ENCODE measurements around the gene INPP5A.
"Not testable (repeated sequence)": the region's sequence is repeated elsewhere in the genome, so short reads cannot be mapped to it uniquely, and the experiment has no call there.

Gene INPP5A

GRCh38 chr10:132584081-132584480, 46.5 kb downstream of the INPP5A start:
- no peak for DNase-seq

GRCh38 chr10:132585732-132586722, 48.4 kb downstream of the INPP5A start:
- no peak for DNase-seq

- no peak for DNase-seq
These were observed 49.2 kb downstream of the INPP5A start for GRCh38 chr10:132586739-132587138.

GRCh38 chr10:132587175-132587574, 49.6 kb downstream of the INPP5A start:
- no peak for DNase-seq

- peak; percentile 43 to 52 for DNase-seq
These were observed 50.9 kb downstream of the INPP5A start for GRCh38 chr10:132588301-132589013.

- no peak for DNase-seq
These were observed 51.4 kb downstream of the INPP5A start for GRCh38 chr10:132589015-132589414.

GRCh38 chr10:132589681-132590080, 52.1 kb downstream of the INPP5A start:
- no peak for DNase-seq

GRCh38 chr10:132590094-132590751, 52.6 kb downstream of the INPP5A start:
- DNase-seq: no peak

- DNase-seq: no peak
These were observed 53.1 kb downstream of the INPP5A start for GRCh38 chr10:132590752-132591121.

- DNase-seq: no peak
These were observed 53.8 kb downstream of the INPP5A start for GRCh38 chr10:132591166-132591971.

- DNase-seq: no peak
These were observed 55.3 kb downstream of the INPP5A start for GRCh38 chr10:132592790-132593383.

GRCh38 chr10:132593389-132593788, 55.8 kb downstream of the INPP5A start:
- no peak for DNase-seq

- DNase-seq: no peak
These were observed 56.6 kb downstream of the INPP5A start for GRCh38 chr10:132593900-132594876.

GRCh38 chr10:132595021-132595420, 57.4 kb downstream of the INPP5A start:
- DNase-seq: no peak

GRCh38 chr10:132595854-132596253, 58.3 kb downstream of the INPP5A start:
- no peak for DNase-seq

- no peak for DNase-seq
These were observed 59.2 kb downstream of the INPP5A start for GRCh38 chr10:132596742-132597279.

GRCh38 chr10:132597654-132598053, 60.1 kb downstream of the INPP5A start:
- no peak for DNase-seq

- DNase-seq: not testable (repeated sequence)
These were observed 61.5 kb downstream of the INPP5A start for GRCh38 chr10:132599023-132599618.

GRCh38 chr10:132599732-132600131, 62.1 kb downstream of the INPP5A start:
- DNase-seq: no peak

- no peak for DNase-seq
These were observed 62.8 kb downstream of the INPP5A start for GRCh38 chr10:132600416-132600815.

Measured in activated CD4-positive, alpha-beta T cell treated with anti-CD3 and anti-CD28 coated beads, Interleukin-2, amount 50 U/mL, for 48 hours (primary cell).